A549 (cell line): ENCODE data around the gene ODAPH. TPM values are rescaled to one million over a fixed set of nuclear protein-coding genes. Genes with fewer than 3 reads are reported as not detected.
A peak's percentile ranks its signal among the peaks of the same experiment; 100 is the strongest.
"Not testable (repeated sequence)": the region's sequence is repeated elsewhere in the genome, so short reads cannot be mapped to it uniquely, and the experiment has no call there.

Source experiments
- ATAC-seq, 2 experiments: fragments of 200-7000 bp in 1 of 2; fragments of >200 bp in 1 of 2; cut with Nextera tagmentation in 1 of 2; cut with Tn5 transposase in 1 of 2; 3 replicates each; pipeline versions ENCODE4 v1.8.0 to v1.9.1; 2018 to 2020; ENCODE audit warnings: mild to moderate bottlenecking in 1 of 2, moderate library complexity in 1 of 2
- CTCF ChIA-PET: fragments of 300-600 bp; sonication (Branson Sonifier 250); formaldehyde crosslinking; extraction: SDS; loops from one replicate; lab custom pipeline; 2021; ENCODE audit warnings: antibody characterized with exemption, inconsistent platforms; lab: Yijun Ruan, JAX
- POLR2A ChIA-PET: fragments of 350-600 bp; formaldehyde crosslinking; extraction: SDS; loops from one replicate; lab custom pipeline; 2021; ENCODE audit warnings: antibody characterized with exemption, inconsistent platforms; lab: Yijun Ruan, JAX
- DNase-seq, 2 experiments: peaks; one replicate each; pipeline versions ENCODE4 v3.0.0 to v3.0.0-alpha.2; 2011 to 2016; ENCODE audit warnings: low read depth in 1 of 2, low spot score in 1 of 2
- FAIRE-seq: peaks from 2 replicates; lab custom pipeline; 2011; peaks lifted over from hg19 to GRCh38; lab: Jason Lieb, UNC
- H3K27ac ChIP-seq, 2 experiments: fragments of >200 bp; sonication (Bioruptor Twin); formaldehyde crosslinking; 3 replicates each; pipeline ENCODE4 v1.5.1; 2016 to 2017
- H3K4me1 ChIP-seq: fragments of >200 bp; sonication (Bioruptor Twin); formaldehyde crosslinking; 3 replicates; pipeline ENCODE4 v1.6.1; 2016
- H3K4me2 ChIP-seq: fragments of >200 bp; sonication (Bioruptor Twin); formaldehyde crosslinking; 3 replicates; pipeline ENCODE4 v1.6.1; 2016
- H3K4me3 ChIP-seq: fragments of >200 bp; sonication (Bioruptor Twin); formaldehyde crosslinking; 3 replicates; pipeline ENCODE4 v1.5.1; 2016
- H3K9me3 ChIP-seq: fragments of >200 bp; sonication (Bioruptor Twin); formaldehyde crosslinking; 3 replicates; pipeline ENCODE4 v1.6.1; 2016
- BCL3 ChIP-seq: fragments of >200 bp; sonication (Bioruptor Twin); formaldehyde crosslinking; IDR thresholded peaks from 3 replicates; pipeline ENCODE4 v1.6.1; 2016
- CHD2 ChIP-seq: fragments of 150-350 bp; IDR thresholded peaks from 2 replicates; pipeline ENCODE4 v1.6.1; 2014; ENCODE audit warnings: low read length; ENCODE audit not compliant: partially characterized antibody
- EHF ChIP-seq: fragments of 250-450 bp; sonication (Bioruptor Pico); IDR thresholded peaks from 2 replicates; pipeline ENCODE4 v1.5.0; 2020; ENCODE audit warnings: mild to moderate bottlenecking
- EHMT2 ChIP-seq: fragments of 200-600 bp; sonication (generic); IDR thresholded peaks from 2 replicates; pipeline ENCODE4 v1.6.1; 2016; ENCODE audit warnings: antibody characterized with exemption, low read depth, mild to moderate bottlenecking, moderate library complexity
- FOSB ChIP-seq: fragments of 250-450 bp; sonication (Bioruptor Pico); IDR thresholded peaks from 2 replicates; pipeline ENCODE4 v1.5.0; 2020; ENCODE audit warnings: mild to moderate bottlenecking, moderate library complexity
- FOSL2 ChIP-seq, 2 experiments: fragments of 450-650 bp in 1 of 2; fragments of >200 bp in 1 of 2; sonication (Bioruptor Twin) in 1 of 2; formaldehyde crosslinking; IDR thresholded peaks; 2 replicates each; pipeline versions ENCODE4 v1.5.0 to v1.6.1; 2016 to 2020; ENCODE audit warnings: mild to moderate bottlenecking in 1 of 2, moderate library complexity in 1 of 2
- HDAC2 ChIP-seq: fragments of 200-600 bp; sonication (generic); IDR thresholded peaks from 2 replicates; pipeline ENCODE4 v1.6.1; 2016
- HES2 ChIP-seq: fragments of >200 bp; sonication (Bioruptor Twin); formaldehyde crosslinking; IDR thresholded peaks from 2 replicates; pipeline ENCODE4 v1.6.1; 2016
- HEYL ChIP-seq: fragments of 250-450 bp; sonication (Bioruptor Pico); IDR thresholded peaks from 2 replicates; pipeline ENCODE4 v1.8.0; 2021; ENCODE audit warnings: mild to moderate bottlenecking, moderate library complexity
- HOXB13 ChIP-seq: fragments of 250-450 bp; sonication (Bioruptor Pico); IDR thresholded peaks from 2 replicates; pipeline ENCODE4 v1.5.0; 2020; ENCODE audit warnings: low read depth, mild to moderate bottlenecking, moderate library complexity
- JUN ChIP-seq, 2 experiments: fragments of >200 bp; sonication (Bioruptor Twin); formaldehyde crosslinking; IDR thresholded peaks; 2 replicates in 1 of 2; 3 replicates in 1 of 2; pipeline ENCODE4 v1.6.1; 2016 to 2017
- MAFK ChIP-seq: fragments of 450-650 bp; IDR thresholded peaks from 2 replicates; pipeline ENCODE4 v1.6.1; 2014; ENCODE audit not compliant: partially characterized antibody
- NPAS2 ChIP-seq: fragments of 250-450 bp; sonication (Bioruptor Pico); IDR thresholded peaks from 2 replicates; pipeline ENCODE4 v1.8.0; 2022; ENCODE audit warnings: mild to moderate bottlenecking, moderate library complexity, borderline replicate concordance
- POLR2A ChIP-seq: IDR thresholded peaks from 2 replicates; pipeline ENCODE4 v1.6.1; 2012; ENCODE audit warnings: mild to moderate bottlenecking, low read length
- POLR2AphosphoS2 ChIP-seq: conservative IDR thresholded peaks from 2 replicates; pipeline ENCODE4 v1.6.1; 2012; ENCODE audit warnings: low read length, improper control_type of control experiment, inconsistent platforms
- RARB ChIP-seq: fragments of 250-450 bp; sonication (Bioruptor Pico); IDR thresholded peaks from 2 replicates; pipeline ENCODE4 v1.8.0; 2021; ENCODE audit warnings: mild to moderate bottlenecking, moderate library complexity
- RCOR1 ChIP-seq: fragments of 150-350 bp; IDR thresholded peaks from 2 replicates; pipeline ENCODE4 v1.6.1; 2014; ENCODE audit warnings: antibody characterized with exemption, low read length, low read depth
- REST ChIP-seq: fragments of 200-600 bp; sonication (generic); IDR thresholded peaks from 2 replicates; pipeline ENCODE4 v1.6.1; 2016; ENCODE audit warnings: antibody characterized with exemption, mild to moderate bottlenecking, moderate library complexity
- RFX5 ChIP-seq: fragments of 450-650 bp; IDR thresholded peaks from 2 replicates; pipeline ENCODE4 v1.7.1; 2014; ENCODE audit warnings: antibody characterized with exemption, mild to moderate bottlenecking, moderate library complexity
- RNF2 ChIP-seq: fragments of 200-600 bp; sonication (generic); IDR thresholded peaks from 2 replicates; pipeline ENCODE4 v1.6.1; 2016; ENCODE audit warnings: low read depth, mild to moderate bottlenecking, antibody characterized with exemption, moderate library complexity, borderline replicate concordance
- ZC3H11A ChIP-seq: fragments of 450-650 bp; IDR thresholded peaks from 2 replicates; pipeline ENCODE4 v1.6.1; 2014; ENCODE audit warnings: antibody characterized with exemption, mild to moderate bottlenecking
- WGBS: methylation state at CpG from one replicate; pipeline ENCODE4 v1.1.6; 2017; ENCODE audit errors: missing lambda C conversion rate; 5-methylcytosine and 5-hydroxymethylcytosine counted together
- polyA minus RNA-seq: library from RNA; depleted of rRNA, polyadenylated mRNA; stranded (reverse); fragments of >200 nt; gene quantifications from 2 replicates; pipeline ENCODE4 v1.2.3, GENCODE V29; 2011; rRNA and poly(A)+ RNA removed
- polyA plus RNA-seq, 4 experiments: library from polyadenylated mRNA; depleted of rRNA in 3 of 4; stranded (reverse); fragments of >200 nt; fragmentation: RNase III in 1 of 4; extraction: RNeasy Plus Mini Kit Qiagen cat#74134 plus additional on column Dnase treatment in 1 of 4; gene quantifications; 2 replicates in 3 of 4; 3 replicates in 1 of 4; pipeline ENCODE4 v1.2.3, GENCODE V29; 2011 to 2017

The ODAPH gene
- polyA plus RNA-seq (2011; rRNA removed), result 0.08 and 0.33 TPM in 2 replicates
- polyA plus RNA-seq (2012; cell fraction: cytosol; rRNA removed), result not detected in 2 replicates
- 0.08 and 0.20 TPM in 2 replicates for polyA plus RNA-seq (2012; cell fraction: nucleus; rRNA removed)
- 0.06 to 0.57 TPM (median 0.34 TPM) in 3 replicates for polyA plus RNA-seq (2017; fragmentation: RNase III; extraction: RNeasy Plus Mini Kit Qiagen cat#74134 plus additional on column Dnase treatment)
- not detected in 2 replicates for polyA minus RNA-seq

GRCh38 chr4:75555294-75556164 lies at the start of gene ODAPH:
Gene ODAPH (plus strand): TSS chr4:75556066. CDS start chr4:75556083, 17 bp downstream.
- POLR2A ChIA-PET, result no interaction called here
- no peak within 1 kb of the TSS for H3K27ac ChIP-seq

GRCh38 chr4:75509592-75509991 lies 46.3 kb upstream of the ODAPH start:
- DNase-seq, FAIRE-seq, H3K9me3 ChIP-seq, H3K4me2 ChIP-seq, POLR2A ChIA-PET, H3K4me3 ChIP-seq, H3K27ac ChIP-seq, ATAC-seq: not testable (repeated sequence)
- peaks cover 15% of the 10 kb centered on the region; the same call in 2 of the 3 replicates for H3K4me1 ChIP-seq
- CTCF ChIA-PET, result interaction anchor here (0.8 kb wide), 1 partner anchor 838 kb away, joined by 3 read pairs; no protein-coding TSS in a partner anchor
- 92% methylated on average over 4 of the region's 4 CpGs for WGBS

More at GRCh38 chr4:75555294-75556164, at the start of gene ODAPH:
- CTCF ChIA-PET, result interaction anchor here (0.8 kb wide), 1 partner anchor 168 kb away, joined by 3 read pairs; no protein-coding TSS in a partner anchor
- TF ChIP-seq FOSB (CRISPR knock-in tag) (no peak), JUN (IDR thresholded peaks at IDR 0.05) (no peak), FOSL2 (IDR thresholded peaks at IDR 0.05) (no peak), FOSL2 (CRISPR knock-in tag; IDR thresholded peaks at IDR 0.05) (no peak), MAFK (no peak), RFX5 (no peak), BCL3 (no peak), ZC3H11A (no peak), RCOR1 (no peak), RNF2 (no peak), RARB (no peak), HDAC2 (no peak), HEYL (CRISPR knock-in tag) (no peak), POLR2A (no peak), HOXB13 (no peak)
- Histone ChIP-seq H3K4me2 (peak within 1 kb of the TSS; percentile 54), H3K9me3 (no peaks in the 10 kb centered on the region), H3K4me3 (no peak within 1 kb of the TSS), H3K4me1 (peaks cover 7% of the 10 kb centered on the region; the same call in 2 of the 3 replicates)
- DNase-seq, result peak; percentile 21 to 22
- no peak for FAIRE-seq
- WGBS, result 31% methylated on average over 9 of the region's 9 CpGs
- peak; percentile 82 to 88; a peak in 4 of 6 replicates for ATAC-seq

GRCh38 chr4:75511841-75512240 lies 44.0 kb upstream of the ODAPH start:
- TF ChIP-seq NPAS2 (CRISPR knock-in tag), result no peak
- TF ChIP-seq POLR2AphosphoS2, result no peak
- TF ChIP-seq HES2, result no peak
- no peak for TF ChIP-seq MAFK
- TF ChIP-seq REST, result no peak
- no peak for TF ChIP-seq RFX5
- TF ChIP-seq CHD2, result no peak
- TF ChIP-seq EHF, result no peak
- TF ChIP-seq EHMT2, result no peak
- Histone ChIP-seq H3K9me3 (no peaks in the 10 kb centered on the region), H3K27ac (no peak overlapping the region), H3K4me2 (peak overlapping the region; percentile 84), H3K4me1 (peaks cover 21% of the 10 kb centered on the region; the same call in 2 of the 3 replicates), H3K4me3 (no peak overlapping the region)
- ChIA-PET POLR2A (no interaction called here), CTCF (no interaction called here)
- DNase-seq (no peak), ATAC-seq (no peak), FAIRE-seq (no peak)
- 89% methylated on average over 3 of the region's 3 CpGs for WGBS
